GM21825 (cell line): ENCODE measurements around the gene LYPD6B.
A peak's percentile ranks its signal among the peaks of the same experiment; 100 is the strongest.

Experiments
- ATAC-seq: cut with Tn5 transposase; IDR thresholded peaks from one replicate; pipeline ENCODE4 v1.9.1; 2021; ENCODE audit warnings: mild to moderate bottlenecking, moderate library complexity; ENCODE audit not compliant: unreplicated experiment

Gene LYPD6B

DNA sequence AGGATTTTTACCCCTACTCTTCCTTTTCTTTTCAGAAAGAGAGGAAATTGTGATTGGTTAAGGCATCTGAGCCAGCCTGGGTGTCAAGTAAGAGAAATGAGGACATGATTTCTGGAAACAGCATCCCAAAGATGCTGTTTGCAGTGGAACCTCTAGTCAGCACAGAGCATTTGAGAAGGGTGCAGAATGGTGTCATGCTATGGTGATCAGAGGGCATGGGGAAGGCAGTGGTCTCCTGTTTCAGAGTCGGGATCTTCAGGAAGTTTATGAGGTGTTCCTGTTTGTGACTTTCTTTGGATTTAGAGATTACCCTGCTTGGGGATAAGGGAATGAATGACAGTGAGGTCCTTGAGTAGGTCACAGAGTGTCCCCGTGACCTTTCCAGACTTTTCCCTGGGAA is 117.5 kb downstream of the LYPD6B start:
- ATAC-seq: no peak

DNA sequence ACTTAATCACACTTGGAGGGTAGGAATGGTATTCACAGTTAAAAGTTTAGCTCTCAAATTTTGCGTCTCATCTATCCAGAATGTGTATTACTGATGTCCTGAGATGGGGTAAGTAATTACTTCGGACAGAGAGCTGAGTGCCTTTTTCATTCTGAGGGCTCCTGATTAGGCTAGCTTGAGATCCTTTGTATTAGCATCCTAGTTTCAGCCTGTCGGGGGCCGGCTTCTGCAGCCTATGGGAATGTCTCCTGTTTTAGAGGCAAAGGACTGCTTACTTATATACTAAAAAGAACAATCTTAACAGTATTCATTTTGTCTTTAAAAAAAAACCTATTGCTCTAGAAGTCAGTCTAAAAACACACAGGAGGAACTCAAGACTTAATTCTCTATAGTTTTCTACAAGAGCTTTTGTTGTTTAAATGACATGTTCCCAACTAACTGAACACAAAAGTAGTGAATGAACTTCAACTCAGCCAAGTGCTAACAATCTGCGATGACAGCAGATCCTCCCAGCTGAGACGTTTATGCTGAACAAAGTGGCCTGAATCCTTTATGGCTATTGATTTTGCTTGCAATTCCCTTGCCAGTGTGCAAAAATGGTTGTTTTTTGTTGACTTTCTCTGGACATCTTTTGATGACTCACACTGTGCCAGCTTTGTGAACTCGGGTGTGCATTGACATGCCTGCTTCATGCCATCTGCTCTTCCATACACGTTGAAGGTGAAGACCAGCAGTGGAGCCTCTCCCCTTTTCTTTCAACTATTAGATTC is 118.7 kb downstream of the LYPD6B start:
- ATAC-seq: no peak

DNA sequence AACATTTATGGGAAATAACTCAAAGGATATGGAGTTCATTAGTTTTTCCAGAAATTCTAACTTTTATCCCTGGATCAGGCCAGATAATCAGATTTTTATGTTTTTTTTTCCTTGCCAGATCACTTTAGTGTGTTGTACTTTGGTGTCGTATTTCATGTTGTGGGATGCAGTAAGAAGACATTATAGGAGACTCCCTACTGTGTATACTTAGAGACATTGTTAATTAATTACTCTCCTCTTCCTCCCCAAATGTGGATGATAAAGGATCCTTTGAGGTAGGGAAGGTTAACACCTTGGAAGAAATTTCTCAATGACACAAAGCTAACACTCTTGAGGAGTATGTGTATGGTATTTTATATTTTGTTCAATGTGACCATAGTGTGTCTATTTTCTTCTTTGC is 120.5 kb downstream of the LYPD6B start:
- no peak for ATAC-seq

DNA sequence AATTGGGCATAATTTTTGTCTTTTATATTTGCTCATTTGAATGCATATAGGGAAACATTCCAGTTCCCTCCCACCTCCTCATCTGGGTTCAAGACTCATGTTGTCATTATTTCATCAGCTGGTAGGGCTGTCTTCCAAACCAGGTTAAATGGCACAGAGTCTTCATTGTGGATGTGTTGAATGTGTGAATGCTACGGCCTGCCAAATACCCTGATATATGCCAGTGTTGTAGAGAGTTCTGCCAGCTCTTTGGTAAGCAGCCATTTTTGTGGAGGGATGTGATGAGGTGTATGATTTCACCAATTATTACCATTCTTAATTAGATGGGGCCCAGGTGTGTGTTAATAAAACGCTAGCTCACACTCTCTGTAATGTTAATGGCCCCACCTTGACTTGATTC is 121.7 kb downstream of the LYPD6B start:
- ATAC-seq: no peak

DNA sequence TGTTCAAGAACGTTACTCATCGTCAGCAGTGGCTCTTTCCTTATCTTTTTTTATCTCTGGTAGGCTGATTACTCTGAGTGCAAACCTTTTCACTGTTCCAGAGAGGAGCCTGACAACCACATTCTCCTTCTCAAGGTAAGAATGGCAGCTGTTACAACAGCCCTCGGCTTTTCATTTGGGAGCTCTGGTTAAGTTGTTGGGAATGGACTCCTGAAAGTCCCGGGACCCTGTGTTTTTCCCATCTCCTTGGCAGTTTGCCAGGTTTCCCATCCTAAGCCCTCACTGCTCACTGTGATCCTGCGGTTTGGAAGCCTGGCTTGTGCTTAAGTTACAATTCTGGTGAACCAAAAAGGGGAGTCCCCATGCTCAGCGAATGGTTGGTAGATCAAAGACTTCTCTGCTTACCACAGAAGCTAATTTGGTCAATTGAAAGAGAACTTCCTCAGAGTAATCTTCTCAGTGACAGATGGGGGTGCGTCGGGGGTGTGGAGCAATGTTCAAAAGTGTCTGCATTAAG is 122.3 kb downstream of the LYPD6B start:
- peak; percentile 99 for ATAC-seq

DNA sequence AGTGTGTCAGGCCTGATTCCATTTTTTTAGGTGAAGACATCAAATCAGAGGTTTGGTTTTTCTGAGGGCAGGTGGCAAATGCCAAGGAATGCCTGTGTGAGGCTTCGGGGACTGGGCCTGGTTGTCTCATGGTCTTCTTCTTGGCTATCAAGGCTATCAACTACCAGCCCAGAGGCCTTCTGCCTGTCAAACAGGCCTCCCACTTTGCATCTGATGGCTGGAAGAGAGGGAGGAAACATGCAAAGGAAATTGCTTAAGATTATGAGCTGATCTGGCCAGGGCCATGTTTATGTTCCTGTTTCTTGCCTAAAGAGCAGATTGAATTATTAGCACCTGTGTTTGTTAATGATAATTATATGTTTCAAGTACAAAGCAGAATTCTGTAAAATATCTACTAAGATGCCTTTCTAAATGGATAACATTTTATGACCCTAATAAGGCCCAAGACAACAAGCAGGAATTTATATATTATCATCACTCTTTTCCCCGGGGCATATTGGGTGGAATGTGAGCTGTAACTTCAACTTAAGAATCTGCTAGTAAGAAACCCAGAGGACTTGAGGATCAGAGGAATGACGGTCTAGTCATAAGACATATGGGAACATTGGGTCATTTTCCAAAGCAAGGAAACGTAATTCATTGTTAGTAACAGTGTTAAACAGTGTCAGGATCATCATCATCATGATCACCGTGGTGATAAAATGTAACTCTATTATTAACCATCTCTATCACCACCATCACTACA is 123.2 kb downstream of the LYPD6B start:
- ATAC-seq: no peak

DNA sequence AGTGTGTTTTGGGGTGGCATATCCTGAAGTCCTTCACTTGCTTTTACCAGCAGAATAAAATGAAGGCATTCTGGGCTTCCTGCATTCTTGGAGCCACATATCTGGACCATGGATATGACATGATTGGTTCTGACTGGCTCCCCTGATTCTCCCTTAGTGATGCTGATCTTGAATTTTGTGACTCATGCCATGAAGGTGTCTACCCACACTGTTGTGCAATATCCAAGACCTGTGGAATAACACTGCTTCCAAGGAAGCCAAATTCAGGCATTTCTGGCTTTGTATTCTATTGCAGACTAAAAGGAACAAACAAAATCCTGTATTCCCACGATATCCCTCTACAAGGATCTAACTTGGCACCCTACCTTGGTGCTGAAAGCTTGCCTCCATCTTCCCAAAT is 125.8 kb downstream of the LYPD6B start:
- no peak for ATAC-seq

DNA sequence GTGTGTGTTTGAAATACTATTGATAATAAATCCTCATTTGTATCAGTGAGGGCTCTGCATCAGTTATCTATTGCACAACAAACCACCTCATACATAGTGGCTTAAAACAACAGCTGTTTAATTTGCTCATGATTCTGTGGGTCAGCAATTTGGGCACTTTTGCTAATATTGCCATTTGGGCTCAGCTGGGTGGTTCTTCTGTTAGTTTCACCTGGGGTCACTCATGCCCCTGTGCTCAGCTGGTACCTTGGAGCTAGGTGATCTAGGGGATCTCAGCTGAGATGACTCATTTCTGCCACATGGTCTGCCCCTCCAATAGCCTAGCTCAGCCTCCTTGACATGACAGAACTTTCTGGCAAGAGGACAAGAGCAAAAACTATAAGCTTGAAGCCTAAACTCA is 126.3 kb downstream of the LYPD6B start:
- no peak for ATAC-seq

DNA sequence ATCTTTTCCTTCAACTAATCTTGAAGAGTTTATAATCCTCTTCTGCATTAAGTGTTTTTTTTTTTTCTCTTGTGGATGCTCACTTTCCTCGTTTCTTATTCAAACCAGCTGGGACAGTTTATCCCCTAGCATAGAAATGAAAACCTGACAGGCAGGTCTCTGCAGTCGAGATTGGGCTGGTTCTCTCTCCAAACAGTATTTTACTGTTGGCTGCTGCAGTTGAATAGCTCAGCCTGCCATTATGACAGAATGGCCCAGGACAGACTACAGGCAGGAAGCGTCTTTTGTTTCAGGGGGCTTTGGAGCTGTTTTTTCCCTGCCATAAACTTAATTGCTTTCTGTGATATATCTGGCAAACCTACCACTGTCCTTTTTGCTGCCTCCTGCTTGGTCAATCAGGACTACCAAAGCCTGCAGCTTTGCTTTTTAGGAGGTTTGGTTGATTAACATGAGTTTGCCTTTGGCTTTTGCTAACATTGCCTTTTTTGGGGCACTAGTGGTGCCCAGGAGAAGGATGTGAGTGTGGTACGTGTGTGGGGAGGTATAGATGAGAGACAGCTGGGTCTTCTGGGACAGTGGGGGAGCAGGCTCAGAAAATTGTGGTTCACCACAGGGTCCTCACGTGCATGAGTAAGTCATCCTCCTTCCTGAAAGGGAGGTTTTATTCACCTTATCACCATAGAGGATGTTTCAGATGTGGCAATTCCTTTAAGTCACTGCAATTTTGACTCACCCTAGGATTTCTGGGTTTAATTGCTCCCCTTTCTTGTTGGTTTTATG is 128.7 kb downstream of the LYPD6B start:
- ATAC-seq: peak; percentile 92

DNA sequence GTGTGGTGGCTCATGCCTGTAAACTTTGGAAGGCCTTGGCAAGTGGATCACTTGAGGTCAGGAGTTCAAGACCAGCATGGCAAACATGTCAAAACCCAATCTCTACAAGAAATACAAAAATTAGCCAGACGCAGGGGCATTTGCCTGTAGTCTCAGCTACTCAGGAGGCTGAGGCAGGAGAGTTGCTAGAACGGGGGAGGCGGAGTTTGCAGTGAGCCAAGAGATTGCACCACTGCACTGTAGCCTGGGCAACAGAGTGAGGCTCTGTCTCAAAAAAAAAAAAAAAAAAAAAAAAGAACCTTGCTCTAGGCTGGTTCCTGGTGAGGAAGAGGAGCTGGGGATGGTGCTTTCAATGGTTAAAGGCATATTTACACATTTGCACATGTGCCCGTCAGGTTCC is 129.4 kb downstream of the LYPD6B start:
- no peak for ATAC-seq

DNA sequence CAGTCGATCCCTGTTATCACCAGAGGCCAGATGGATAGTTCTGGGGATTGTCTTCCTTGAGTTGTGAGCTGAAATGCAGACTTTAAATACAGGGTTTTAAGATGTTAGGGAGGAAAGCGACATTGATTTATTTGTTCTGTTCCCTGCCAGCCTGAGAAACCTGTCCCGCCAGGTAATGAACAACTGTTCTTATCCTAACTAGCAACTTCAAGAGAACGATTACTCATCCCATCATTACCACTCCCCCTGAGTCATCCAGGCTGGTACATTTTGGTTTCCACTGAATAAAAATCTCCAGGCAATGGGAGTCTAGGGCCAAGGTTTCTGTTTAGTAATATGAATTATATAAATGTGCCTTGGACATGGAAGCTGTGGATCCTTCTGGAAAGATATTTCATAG is 131.2 kb downstream of the LYPD6B start:
- ATAC-seq: no peak

DNA sequence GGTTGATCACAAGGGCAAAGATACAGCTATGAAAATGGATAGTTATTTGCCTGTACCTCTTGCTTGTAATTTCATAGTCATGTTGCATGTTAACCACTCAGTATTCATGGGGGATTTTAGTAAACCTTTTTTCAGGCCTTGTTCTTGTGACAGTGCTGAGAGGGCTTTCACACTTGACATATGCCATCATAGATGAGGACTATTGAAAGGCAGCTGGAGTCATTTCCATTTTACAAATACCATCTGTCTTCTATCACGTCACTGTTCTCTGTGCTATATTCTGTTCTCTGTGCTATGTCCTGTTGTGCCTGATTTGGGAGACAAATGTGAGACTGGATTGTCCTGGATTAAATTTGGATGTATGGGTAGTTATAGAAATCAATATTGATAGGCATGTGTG is 131.7 kb downstream of the LYPD6B start:
- no peak for ATAC-seq

DNA sequence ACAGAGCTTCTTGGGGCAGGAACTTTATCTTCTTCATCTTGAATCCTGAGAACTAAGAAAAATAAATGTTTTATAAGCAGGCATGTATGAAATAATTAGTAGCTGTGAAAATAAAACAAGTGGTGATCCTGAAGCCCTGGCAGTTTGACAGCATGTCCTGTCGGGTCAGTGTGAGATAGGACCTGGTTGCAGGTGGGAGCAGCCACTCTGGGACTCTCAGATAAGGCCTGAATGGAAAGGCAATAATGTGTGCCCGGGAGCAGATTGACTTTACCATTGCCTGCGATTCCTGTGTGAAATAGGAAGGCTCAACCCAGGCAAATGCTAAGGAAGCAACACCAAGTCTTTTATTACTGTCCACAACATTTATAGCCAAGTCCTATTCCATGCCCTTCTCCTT is 132.4 kb downstream of the LYPD6B start:
- ATAC-seq: no peak

DNA sequence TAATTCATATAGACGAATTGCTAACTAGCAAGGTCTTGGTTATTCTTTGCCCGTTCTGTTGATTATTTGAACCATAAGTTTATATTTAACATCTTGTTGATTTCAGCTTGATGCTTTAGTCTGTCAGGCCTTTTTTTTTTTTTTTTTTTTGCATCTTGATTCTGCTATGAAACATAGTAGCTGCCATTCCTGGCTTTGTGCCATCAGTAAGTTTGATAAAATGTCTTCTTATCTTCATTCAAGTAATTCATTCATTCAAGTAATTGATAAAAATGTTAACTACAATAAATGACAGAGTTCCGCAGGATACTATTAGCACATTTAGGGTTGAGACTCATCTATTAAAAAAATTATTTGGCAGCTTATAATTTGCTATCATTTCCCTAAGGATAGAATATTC is 134.7 kb downstream of the LYPD6B start:
- ATAC-seq: no peak

DNA sequence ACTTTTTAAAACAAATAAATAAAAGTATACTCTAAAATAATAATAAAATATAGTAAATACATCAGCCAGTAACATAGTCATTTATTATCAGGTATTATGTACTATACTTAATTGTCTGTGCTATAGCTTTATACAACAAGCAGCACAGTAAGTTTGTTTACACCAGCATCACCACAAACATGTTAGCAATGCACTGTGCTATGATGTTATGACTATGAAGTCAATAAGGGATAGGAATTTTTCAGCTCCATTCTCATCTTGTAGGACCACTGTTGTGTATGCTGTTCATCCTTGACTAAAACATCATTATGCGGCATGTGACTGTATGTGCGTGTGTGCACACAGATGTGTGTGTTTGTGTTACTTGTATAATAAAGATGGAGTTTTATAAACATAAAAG is 137.5 kb downstream of the LYPD6B start:
- ATAC-seq: no peak

DNA sequence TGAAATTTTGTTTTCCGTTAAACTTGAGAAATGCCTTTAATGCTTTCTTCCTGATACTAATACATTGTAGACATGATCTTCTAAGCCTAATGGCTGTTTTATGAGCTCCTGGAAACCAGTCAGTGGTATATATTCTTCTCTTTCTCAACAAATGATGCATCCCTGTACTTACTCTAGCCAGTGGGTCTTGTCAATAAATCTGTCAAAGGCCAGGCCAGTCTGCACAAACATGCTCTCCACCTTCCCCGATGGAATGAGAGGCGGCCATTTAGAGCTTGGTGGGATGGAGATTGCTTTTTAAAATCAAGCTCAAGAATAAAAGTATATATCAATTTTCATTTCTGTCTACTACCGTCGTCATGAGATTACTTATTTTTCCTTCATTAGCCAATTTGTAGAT is 140.1 kb downstream of the LYPD6B start:
- ATAC-seq: no peak

DNA sequence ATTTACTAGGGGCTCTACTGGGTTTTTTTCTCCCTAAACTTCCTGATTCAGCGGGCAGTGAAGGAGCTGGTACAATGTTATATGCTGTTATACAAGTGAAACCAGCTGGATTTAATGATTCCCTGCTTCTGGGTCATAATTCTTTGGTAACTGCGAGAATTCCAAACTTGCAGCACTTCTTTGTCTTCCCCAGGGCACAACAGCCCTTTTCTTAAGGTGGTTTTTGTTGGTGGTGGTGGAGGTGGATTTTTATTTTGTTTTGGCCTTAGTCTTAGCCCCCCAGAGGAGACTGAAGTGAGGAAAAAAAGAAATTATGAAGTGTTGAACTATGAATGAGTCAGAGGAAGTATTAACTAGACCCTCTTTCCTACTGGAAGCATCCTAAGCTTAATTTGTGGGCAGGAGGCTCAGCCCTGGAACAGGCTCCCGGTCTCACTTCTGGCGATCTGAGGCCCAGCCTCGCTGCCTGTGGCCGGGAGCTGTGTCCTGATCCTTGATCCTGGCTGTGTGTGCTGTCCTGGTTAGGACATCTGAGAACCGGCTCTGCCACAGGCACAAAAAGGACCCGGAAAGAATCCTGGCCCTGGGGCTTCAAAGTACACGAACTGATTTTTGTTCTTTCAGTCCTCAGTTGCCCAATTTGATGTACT is 141.9 kb downstream of the LYPD6B start:
- ATAC-seq: no peak

DNA sequence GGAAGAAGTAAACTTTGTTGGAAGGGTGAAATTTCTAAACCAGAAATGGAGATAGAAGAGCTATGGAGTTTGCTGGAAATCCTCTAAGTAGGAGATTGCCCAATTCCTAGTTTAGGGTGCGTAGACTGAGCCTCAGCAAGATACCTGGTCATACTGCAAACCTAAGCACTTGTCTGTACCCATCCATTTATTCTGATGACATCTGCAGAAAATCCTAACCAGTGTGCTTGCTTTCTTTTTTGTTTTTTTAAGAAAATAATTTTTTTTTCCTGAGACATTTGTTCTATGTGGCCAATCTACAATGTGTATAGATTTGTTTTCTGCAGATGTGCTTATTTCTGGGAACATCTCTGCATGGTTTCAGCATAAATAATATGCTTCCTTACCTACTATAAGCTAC is 144.7 kb downstream of the LYPD6B start:
- no peak for ATAC-seq

DNA sequence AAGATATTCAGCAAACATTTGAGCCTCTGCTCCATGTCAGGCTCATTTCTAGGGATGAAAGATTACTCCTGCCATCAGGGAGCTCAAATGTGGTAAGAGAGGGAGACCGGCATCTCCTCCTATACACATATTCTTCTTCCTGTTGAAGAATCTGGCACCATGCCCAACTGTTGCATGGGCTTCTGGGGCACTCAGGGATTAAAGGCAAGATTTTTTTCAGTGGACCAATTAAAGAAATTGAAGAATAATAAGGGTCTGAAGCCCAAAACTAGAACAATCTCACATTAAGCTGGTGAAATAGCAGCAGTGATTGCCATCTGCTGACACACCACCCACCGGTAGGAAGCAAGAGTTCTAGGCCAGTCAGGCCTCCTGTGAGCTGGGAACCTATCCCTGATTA is 146.5 kb downstream of the LYPD6B start:
- no peak for ATAC-seq

DNA sequence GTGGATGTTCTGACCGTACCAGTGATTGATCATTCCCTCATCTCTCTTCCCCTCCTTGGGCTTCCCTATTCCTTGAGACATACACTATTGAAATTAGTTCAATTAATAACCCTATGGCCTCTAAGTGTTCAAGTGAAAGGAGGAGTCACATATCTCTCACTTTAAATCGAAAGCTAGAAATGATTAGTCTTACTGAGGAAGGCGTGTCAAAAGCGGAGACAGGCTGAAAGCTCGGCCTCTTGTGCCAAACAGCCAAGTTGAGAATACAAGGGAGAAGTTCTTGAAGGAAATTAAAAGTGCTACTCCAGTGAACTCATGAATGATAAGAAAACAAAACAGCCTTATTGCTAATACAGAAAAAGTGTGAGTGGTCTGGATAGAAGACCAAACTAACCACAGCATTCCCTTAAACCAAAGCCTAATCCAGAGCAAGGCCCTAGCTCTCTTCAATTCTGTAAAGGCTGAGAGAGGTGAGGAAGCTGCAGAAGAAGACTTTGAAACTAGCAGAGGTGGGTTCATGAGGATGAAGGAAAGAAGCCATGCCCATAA is 147.5 kb downstream of the LYPD6B start:
- no peak for ATAC-seq

DNA sequence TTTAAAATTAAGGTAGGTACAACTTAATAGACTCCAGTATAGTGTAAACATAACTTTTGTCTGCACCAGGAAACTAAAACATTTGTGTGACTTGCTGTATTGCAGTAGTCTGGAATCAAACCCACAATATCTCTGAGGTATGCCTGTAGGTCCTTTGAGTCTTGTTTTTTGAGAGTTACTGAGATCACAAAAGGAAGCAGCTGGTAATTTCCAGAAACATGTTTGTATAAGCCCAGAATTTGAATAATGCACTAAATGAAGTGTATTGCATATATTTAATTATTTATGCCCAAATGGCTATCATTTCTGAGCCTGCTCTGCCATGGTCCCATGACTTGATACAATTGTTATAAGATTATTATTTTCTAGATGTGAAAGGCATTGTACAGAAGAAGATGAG is 148.6 kb downstream of the LYPD6B start:
- ATAC-seq: no peak
